AG04449 (cell line): Measurements from ENCODE around the gene DOCK10.

Experiments
- CTCF ChIA-PET: fragments of 350-600 bp; formaldehyde crosslinking; extraction: SDS; loops from one replicate; lab custom pipeline; 2021; ENCODE audit warnings: antibody characterized with exemption; lab: Yijun Ruan, JAX
- POLR2A ChIA-PET: fragments of 400-600, 350-600 bp; formaldehyde crosslinking; extraction: SDS; loops from one replicate; lab custom pipeline; 2020; ENCODE audit warnings: antibody characterized with exemption, inconsistent platforms; lab: Yijun Ruan, JAX
- DNase-seq: peaks from one replicate; pipeline ENCODE4 v3.0.0-alpha.2; 2010; ENCODE audit warnings: low read depth, low spot score
- H3K4me3 ChIP-seq: 2 replicates; pipeline ENCODE4 v1.5.1; 2011; ENCODE audit warnings: low read depth, mild to moderate bottlenecking, control low read depth, low read length
- TF ChIP-seq, protein P1 (sequence below): IDR thresholded peaks from one replicate; pipeline ENCODE4 v1.5.1; 2011; ENCODE audit warnings: mild to moderate bottlenecking, moderate library complexity, low read length, control low read depth, inconsistent platforms; ENCODE audit not compliant: insufficient read depth; ENCODE audit errors: missing control alignments

Gene DOCK10

DNA sequence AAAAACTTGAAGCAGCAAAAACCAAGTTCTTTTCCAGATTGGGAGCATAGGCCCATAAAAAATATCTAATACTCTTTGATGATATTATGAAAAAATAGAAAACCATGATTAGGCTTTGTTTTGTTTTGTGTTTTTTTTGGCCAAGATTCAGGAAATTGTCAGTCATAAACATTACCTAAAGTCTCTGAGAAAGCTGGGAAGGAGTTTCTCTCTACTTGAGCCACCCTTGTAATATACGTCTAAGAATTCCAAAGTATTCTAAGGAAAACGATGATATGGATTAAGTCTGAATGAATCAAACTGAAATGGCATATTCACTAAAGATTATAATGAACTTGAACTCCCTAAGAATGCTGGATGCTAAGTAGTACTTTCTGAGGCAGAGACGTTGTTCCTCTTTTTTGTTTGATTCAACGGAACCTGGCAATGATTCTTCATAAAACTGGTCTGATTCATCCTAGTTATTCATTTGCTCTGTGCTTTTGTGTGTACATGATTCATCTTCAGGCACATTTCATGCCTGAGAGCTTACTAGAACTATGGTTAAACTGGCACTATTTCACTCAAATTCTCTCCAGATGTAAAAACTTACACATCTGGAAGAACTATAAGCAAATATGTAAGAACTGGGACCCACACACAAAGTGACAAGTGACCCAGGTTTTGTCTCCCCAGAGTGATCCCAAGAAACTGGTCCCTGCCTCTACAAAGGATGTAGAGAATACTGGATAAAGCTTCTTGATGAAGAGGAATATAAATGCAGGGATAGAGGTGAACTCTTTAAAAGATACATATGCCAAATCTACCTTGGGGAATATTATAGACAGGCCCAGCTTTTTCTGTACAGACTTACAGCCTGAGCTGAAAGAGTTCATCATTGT, 159.7 kb downstream of the DOCK10 start:
- peak; percentile 63 for DNase-seq
- CTCF ChIA-PET = interaction anchor here (1.2 kb wide), 1 partner anchor 119 kb away, joined by 3 read pairs; no protein-coding TSS in a partner anchor
- TF ChIP-seq, protein P1, sequence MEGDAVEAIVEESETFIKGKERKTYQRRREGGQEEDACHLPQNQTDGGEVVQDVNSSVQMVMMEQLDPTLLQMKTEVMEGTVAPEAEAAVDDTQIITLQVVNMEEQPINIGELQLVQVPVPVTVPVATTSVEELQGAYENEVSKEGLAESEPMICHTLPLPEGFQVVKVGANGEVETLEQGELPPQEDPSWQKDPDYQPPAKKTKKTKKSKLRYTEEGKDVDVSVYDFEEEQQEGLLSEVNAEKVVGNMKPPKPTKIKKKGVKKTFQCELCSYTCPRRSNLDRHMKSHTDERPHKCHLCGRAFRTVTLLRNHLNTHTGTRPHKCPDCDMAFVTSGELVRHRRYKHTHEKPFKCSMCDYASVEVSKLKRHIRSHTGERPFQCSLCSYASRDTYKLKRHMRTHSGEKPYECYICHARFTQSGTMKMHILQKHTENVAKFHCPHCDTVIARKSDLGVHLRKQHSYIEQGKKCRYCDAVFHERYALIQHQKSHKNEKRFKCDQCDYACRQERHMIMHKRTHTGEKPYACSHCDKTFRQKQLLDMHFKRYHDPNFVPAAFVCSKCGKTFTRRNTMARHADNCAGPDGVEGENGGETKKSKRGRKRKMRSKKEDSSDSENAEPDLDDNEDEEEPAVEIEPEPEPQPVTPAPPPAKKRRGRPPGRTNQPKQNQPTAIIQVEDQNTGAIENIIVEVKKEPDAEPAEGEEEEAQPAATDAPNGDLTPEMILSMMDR = no peak
- H3K4me3 ChIP-seq = no peak overlapping the region
- POLR2A ChIA-PET = interaction anchor here (0.5 kb wide), 1 partner anchor 103 kb away, joined by 4 read pairs; no protein-coding TSS in a partner anchor

DNA sequence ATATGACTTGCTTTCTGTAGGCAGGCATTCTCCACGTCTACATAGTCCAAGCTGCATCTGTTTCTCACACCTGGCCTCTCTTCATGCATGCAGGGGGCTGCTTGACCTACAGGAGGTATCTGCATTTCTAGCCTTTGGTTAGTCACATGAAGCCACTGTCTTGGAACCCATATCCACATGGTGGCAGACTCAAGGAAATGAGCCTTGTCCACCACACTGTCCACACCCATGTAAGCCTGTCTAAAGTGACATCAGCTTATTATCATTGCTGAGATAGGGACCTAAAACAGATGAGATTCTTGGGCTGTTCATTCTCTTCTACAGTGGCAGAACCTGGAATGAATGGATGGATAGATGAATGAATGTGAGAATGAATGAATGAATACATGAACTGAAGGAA, 160.4 kb downstream of the DOCK10 start:
- ChIA-PET CTCF (no interaction called here), POLR2A (no interaction called here)

DNA sequence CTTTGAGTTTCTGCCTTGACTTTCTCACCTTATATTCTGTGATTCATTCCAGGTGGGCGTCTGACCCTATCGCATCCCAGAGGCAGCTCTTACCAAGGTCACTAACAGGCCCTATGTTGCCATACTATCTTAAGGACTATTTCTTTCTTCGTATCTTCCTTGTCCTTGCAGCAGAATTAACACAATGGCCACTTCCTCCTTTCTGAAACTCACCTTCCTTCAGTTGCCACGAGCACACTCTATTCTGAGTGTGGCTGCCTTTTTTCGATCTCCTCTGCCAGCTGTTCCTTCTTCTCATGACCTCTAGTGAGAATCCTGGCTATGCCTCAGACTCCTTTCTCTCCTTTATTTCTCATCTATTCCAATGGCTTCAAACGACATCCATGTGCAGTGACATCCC, 165.7 kb downstream of the DOCK10 start:
- CTCF ChIA-PET = interaction anchor here (2.0 kb wide), 1 partner anchor 125 kb away, joined by 6 read pairs; no protein-coding TSS in a partner anchor
- TF ChIP-seq, protein P1 = no peak
- DNase-seq = no peak
- H3K4me3 ChIP-seq = no peak overlapping the region
- POLR2A ChIA-PET = no interaction called here

More for the DNA sequence above, 160.4 kb downstream of the DOCK10 start:
- no peak for DNase-seq
- TF ChIP-seq, protein P1 = no peak
- H3K4me3 ChIP-seq = no peak overlapping the region

DNA sequence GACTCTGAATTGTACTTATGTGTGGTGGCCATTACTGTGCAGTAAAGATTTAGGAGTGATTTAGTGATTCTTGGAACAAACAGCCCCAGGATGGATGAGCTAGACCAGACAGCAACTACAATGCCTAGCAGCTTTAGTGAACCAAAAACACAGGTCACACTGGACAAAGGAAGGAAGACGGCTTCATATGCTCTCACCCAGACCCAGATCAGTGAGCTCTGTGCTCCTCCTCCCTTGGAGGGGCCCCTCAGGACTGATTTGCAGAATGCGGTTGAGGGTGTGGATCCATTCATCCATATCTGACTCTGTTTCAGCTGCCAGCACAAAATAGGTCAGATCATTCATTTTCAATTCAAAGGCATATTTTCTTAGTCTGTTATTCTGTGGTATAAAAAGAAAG, 166.4 kb downstream of the DOCK10 start:
- TF ChIP-seq, protein P1 = no peak
- no peak for DNase-seq
- ChIA-PET CTCF (interaction anchor here (1.5 to 2.0 kb wide), 2 partner anchors 8 to 126 kb away, joined by 4 to 6 read pairs; no protein-coding TSS in a partner anchor), POLR2A (no interaction called here)
- H3K4me3 ChIP-seq = no peak overlapping the region

DNA sequence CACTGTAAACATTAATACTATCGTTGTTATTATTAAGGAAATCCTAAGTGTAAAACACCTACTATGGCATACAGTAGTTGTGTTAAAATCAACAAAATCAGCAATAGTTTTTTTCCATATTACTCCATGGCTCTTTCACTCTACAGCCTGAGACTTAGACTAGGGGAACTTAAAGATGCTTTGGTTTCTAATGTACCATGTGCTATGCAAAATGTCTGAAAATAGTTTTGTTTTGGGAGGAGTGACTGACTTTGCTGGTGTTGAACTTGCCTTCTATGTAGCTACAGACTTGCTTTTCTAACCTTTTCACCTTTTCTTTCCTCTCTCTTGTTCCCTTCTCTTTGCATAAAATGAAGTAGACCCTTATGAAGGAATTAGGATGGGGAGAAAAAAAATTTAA, 167.1 kb downstream of the DOCK10 start:
- CTCF ChIA-PET = interaction anchor here (1.5 to 2.0 kb wide), 2 partner anchors 9 to 127 kb away, joined by 4 to 6 read pairs; no protein-coding TSS in a partner anchor

More for the DNA sequence above, 167.1 kb downstream of the DOCK10 start:
- H3K4me3 ChIP-seq = no peak overlapping the region
- TF ChIP-seq, protein P1 = no peak
- DNase-seq = no peak
- POLR2A ChIA-PET = interaction anchor here (0.6 kb wide), 1 partner anchor 32 kb away, joined by 3 read pairs; no protein-coding TSS in a partner anchor
